HepG2 (cell line): ENCODE measurements around the gene CBX2. TPM values are rescaled to one million over a fixed set of nuclear protein-coding genes. Genes with fewer than 3 reads are reported as not detected.

Experiments used
- ARNTL ChIP-seq: sonication (generic); formaldehyde crosslinking; IDR thresholded peaks from 2 replicates; pipeline ENCODE4 v1.4.0; 2020; ENCODE audit warnings: mild to moderate bottlenecking, missing genetic modification reagents
- ETV6 ChIP-seq: sonication (generic); formaldehyde crosslinking; conservative IDR thresholded peaks from 2 replicates; pipeline ENCODE4 v1.4.0; 2020; ENCODE audit warnings: missing genetic modification reagents
- FOXA1 ChIP-seq, 2 experiments: fragments of 450-650 bp in 1 of 2; sonication (generic) in 1 of 2; formaldehyde crosslinking in 1 of 2; IDR thresholded peaks; 2 replicates each; pipeline versions ENCODE4 v1.4.0 to v1.6.1; 2016 to 2020; ENCODE audit warnings: missing genetic modification reagents in 1 of 2
- FOXP1 ChIP-seq, 2 experiments: fragments of 450-650 bp in 1 of 2; IDR thresholded peaks; 2 replicates each; pipeline ENCODE4 v1.6.1; 2017 to 2018; ENCODE audit warnings: antibody characterized with exemption in 1 of 2
- NFE2L1 ChIP-seq: sonication (generic); formaldehyde crosslinking; IDR thresholded peaks from 2 replicates; pipeline ENCODE4 v1.4.0; 2020; ENCODE audit warnings: missing genetic modification reagents, mild to moderate bottlenecking, borderline replicate concordance
- NFE2L2 ChIP-seq: fragments of 150-350 bp; IDR thresholded peaks from 2 replicates; pipeline ENCODE4 v1.6.1; 2014; ENCODE audit warnings: low read length
- SUZ12 ChIP-seq: fragments of 150-350 bp; IDR thresholded peaks from 2 replicates; pipeline ENCODE4 v1.6.1; 2014; ENCODE audit warnings: low read depth, low read length
- UBTF ChIP-seq: sonication (generic); formaldehyde crosslinking; IDR thresholded peaks from 2 replicates; pipeline ENCODE4 v1.4.0; 2020; ENCODE audit warnings: mild to moderate bottlenecking, missing genetic modification reagents
- ZBTB21 ChIP-seq: sonication (generic); formaldehyde crosslinking; IDR thresholded peaks from 2 replicates; pipeline ENCODE4 v1.4.0; 2020; ENCODE audit warnings: missing genetic modification reagents
- ZBTB37 ChIP-seq: sonication (generic); formaldehyde crosslinking; IDR thresholded peaks from 2 replicates; pipeline ENCODE4 v1.4.0; 2020; ENCODE audit warnings: mild to moderate bottlenecking, missing genetic modification reagents
- ZNF280B ChIP-seq: sonication (generic); formaldehyde crosslinking; IDR thresholded peaks from 2 replicates; pipeline ENCODE4 v1.5.0; 2020; ENCODE audit warnings: missing genetic modification reagents, mild to moderate bottlenecking, borderline replicate concordance
- ZNF407 ChIP-seq: sonication (generic); formaldehyde crosslinking; IDR thresholded peaks from one replicate; pipeline ENCODE4 v1.5.1; 2020; ENCODE audit warnings: mild to moderate bottlenecking, missing genetic modification reagents; ENCODE audit errors: not compliant biosample characterization
- ZNF562 ChIP-seq: sonication (generic); formaldehyde crosslinking; IDR thresholded peaks from 2 replicates; pipeline ENCODE4 v1.8.0; 2022; ENCODE audit warnings: missing genetic modification reagents, borderline replicate concordance
- ZNF619 ChIP-seq: sonication (generic); formaldehyde crosslinking; IDR thresholded peaks from 2 replicates; pipeline ENCODE4 v1.4.0; 2020; ENCODE audit warnings: mild to moderate bottlenecking, missing genetic modification reagents
- ZNF788 ChIP-seq: sonication (generic); formaldehyde crosslinking; IDR thresholded peaks from 2 replicates; pipeline ENCODE4 v1.5.0; 2020; ENCODE audit warnings: mild to moderate bottlenecking, missing genetic modification reagents, borderline replicate concordance
- polyA plus RNA-seq, 8 experiments: library from polyadenylated mRNA; depleted of rRNA in 3 of 8; stranded (reverse) in 7 of 8; unstranded in 1 of 8; fragments of >200 nt; fragmentation: Illumina TruSeq in 4 of 8; extraction: Trizol in 4 of 8; gene quantifications; 2 replicates each; pipeline versions ENCODE4 v1.2.1 to v1.2.3, GENCODE V29; 2011 to 2016; ENCODE audit warnings: low read depth in 4 of 8, missing spikeins in 1 of 8, mixed read lengths in 1 of 8; ENCODE audit not compliant: insufficient read depth in 1 of 8
- total RNA-seq, 5 experiments: library from RNA; depleted of rRNA; stranded (reverse); fragments of >200 nt; fragmentation: Illumina TruSeq; extraction: Trizol; gene quantifications; 2 replicates each; pipeline ENCODE4 v1.2.3, GENCODE V29; 2016; ENCODE audit warnings: low read depth in 1 of 5

CBX2 gene
- total and polyA plus RNA-seq, 2 of the 13 experiments (the other 11 are each of a cell fraction or from before 2014, with no cell fraction given), result 14.5 to 31.1 TPM

- TF ChIP-seq ZNF407 (CRISPR knock-in tag), result peak; percentile 22
- no peak for TF ChIP-seq ZNF788
- TF ChIP-seq ARNTL (CRISPR knock-in tag), result no peak
- no peak for TF ChIP-seq ZNF562 (CRISPR knock-in tag)
- TF ChIP-seq ZBTB37 (CRISPR knock-in tag), result no peak
- no peak for TF ChIP-seq SUZ12
- no peak for TF ChIP-seq ZBTB21 (CRISPR knock-in tag)
- no peak for TF ChIP-seq FOXP1 (IDR thresholded peaks at IDR 0.05)
- TF ChIP-seq FOXP1 (CRISPR knock-in tag; IDR thresholded peaks at IDR 0.05), result no peak
- peak; percentile 49 for TF ChIP-seq UBTF (CRISPR knock-in tag)
- no peak for TF ChIP-seq ZNF280B (CRISPR knock-in tag)
- no peak for TF ChIP-seq ETV6 (CRISPR knock-in tag)
- no peak for TF ChIP-seq FOXA1 (IDR thresholded peaks at IDR 0.05)
- TF ChIP-seq FOXA1 (CRISPR knock-in tag; IDR thresholded peaks at IDR 0.05), result no peak
- TF ChIP-seq ZNF619 (CRISPR knock-in tag), result no peak
- no peak for TF ChIP-seq NFE2L1 (CRISPR knock-in tag)
- TF ChIP-seq NFE2L2, result no peak
Measured at GRCh38 chr17:79777120-79777893, 641 bp upstream of the CBX2 start (continued).
